C4-2B (cell line): Measurements from ENCODE around the gene PPP2R5C.

ENCODE experiments used
- ZFX ChIP-seq: fragments of 450-650 bp; IDR thresholded peaks from 2 replicates; pipeline ENCODE4 v1.6.1; 2017
- TF ChIP-seq, protein P1 (sequence below): fragments of 450-650 bp; conservative IDR thresholded peaks from 2 replicates; pipeline ENCODE4 v1.5.1; 2017; ENCODE audit warnings: mild to moderate bottlenecking

DNA sequence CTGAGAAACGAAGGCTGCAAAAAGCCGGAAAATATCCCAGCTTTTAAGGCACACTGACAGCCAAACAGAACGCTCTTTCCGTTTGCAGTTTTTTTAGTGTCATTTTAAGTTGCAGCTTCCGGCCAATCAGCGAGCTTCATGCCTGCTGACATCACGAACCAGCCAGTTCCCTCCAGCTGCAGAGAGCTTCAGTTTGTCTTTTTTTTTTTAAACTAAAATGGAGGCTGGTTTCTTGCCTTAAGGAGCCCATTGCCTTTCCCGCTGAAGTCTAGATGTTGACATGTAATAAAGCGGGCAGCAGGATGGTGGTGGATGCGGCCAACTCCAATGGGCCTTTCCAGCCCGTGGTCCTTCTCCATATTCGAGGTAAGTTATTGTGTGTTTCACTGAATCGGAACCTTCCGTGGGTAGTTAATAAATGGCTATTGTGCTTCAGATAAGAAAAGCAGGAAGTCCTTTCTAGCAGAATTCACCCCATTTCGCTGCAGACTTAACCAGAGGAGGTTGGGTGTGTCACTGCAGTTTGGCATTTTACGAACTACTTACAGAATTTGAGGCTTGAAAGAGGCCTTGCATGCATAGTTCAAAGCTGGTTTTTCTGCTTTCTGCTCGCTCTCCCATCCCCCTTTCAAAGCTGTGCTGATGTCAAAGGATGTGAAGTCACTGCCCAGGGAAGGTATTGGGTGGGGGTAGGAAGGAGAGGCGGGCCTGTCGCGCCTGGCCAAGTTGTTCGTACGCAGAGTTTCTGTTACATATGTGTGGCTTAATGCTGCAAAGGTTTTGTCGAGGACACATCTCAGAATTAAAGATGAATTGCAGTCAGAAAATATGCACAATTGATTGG lies 48.4 kb downstream of the PPP2R5C start:
- TF ChIP-seq, protein P1, sequence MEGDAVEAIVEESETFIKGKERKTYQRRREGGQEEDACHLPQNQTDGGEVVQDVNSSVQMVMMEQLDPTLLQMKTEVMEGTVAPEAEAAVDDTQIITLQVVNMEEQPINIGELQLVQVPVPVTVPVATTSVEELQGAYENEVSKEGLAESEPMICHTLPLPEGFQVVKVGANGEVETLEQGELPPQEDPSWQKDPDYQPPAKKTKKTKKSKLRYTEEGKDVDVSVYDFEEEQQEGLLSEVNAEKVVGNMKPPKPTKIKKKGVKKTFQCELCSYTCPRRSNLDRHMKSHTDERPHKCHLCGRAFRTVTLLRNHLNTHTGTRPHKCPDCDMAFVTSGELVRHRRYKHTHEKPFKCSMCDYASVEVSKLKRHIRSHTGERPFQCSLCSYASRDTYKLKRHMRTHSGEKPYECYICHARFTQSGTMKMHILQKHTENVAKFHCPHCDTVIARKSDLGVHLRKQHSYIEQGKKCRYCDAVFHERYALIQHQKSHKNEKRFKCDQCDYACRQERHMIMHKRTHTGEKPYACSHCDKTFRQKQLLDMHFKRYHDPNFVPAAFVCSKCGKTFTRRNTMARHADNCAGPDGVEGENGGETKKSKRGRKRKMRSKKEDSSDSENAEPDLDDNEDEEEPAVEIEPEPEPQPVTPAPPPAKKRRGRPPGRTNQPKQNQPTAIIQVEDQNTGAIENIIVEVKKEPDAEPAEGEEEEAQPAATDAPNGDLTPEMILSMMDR: no peak
- TF ChIP-seq ZFX: peak; percentile 64
